NCI-H2081 treated with DMSO at 0.1 percent for 48 hours (cell line): ENCODE measurements around the gene TAMM41.
"Not testable (repeated sequence)": the region's sequence is repeated elsewhere in the genome, so short reads cannot be mapped to it uniquely, and the experiment has no call there.

Source experiments
- DNase-seq: peaks from one replicate; lab custom pipeline; 2025; lab: John Stamatoyannopoulos, UW

The TAMM41 gene

DNA sequence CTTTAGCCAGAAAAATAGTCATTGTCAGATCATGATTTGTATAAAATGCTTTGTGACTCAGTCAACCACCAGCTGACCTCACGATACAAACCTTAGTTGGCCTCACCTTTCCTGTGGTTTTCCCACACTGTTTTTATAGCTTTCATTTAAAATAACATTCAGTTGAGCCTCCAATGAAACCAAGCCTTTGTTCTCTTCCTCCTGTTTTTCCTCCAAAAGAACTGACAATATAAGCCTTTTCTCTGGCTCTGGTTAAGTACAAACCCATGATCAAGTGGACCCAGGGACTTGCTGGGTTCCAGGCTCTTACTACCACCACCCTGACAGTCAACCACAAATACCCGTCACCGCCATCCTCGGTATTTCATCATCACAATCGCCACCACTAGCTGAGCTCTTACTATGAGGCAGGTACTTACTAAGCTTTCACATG lies 81.7 kb downstream of the TAMM41 start:
- DNase-seq, result no peak

DNA sequence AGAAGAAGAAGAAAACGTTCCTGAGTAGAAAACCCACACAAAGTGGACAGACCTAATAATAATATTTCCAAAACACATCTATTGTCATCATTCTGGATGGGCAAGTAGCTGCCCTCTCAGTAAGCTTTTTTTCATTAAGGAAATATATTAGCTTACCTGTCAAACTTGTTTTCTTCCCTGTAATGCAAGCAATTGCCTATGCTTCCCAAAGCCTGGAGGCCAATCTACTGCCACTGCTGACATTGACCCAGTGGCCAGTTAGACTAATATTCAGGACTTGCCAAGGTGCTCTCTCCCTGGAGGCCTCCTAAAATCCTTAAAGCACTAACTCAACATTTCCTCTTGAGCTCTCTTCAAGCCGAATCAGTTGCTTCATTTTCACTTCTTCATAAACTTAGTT lies 86.7 kb downstream of the TAMM41 start:
- DNase-seq, result no peak

DNA sequence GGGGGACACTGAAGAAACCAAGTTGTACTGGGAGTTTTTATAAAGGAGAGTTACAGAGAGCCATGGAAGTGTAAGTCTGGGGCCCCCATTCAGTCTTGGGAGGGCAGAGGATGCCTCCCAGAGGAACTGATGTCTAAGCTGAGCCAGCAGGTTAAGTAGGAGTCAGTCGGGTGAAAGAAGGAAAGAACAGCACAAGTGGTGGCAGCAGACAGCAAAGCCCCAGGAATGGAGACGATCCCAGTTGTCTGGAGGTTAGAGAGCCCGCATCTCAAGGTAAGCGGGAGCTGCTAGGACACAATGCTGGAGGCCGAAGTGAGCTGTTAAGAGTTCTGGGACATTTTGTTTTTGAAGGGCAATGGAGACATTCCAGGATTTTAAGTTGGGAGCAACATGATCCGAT lies 88.8 kb downstream of the TAMM41 start:
- DNase-seq, result no peak

DNA sequence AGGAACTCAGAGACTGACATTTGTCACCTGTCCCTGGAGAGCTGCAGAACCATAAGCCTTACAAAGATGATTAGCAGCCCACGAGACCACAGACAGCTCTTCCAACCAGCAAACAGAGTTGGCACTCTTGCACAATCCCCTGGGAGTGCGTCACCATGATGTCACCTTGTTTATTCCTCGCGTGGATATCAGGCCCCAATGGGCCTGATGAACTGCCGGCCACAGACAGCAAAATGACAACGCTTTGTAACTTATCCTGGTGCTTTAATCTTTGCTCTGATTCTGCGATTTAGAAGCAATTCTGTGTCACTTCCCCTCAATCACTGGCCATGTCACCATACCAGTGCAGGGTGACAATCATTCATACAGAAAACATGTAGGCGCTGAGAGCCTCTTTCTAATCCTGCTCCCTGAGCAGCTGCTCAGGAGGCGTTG lies 89.2 kb downstream of the TAMM41 start:
- no peak for DNase-seq

DNA sequence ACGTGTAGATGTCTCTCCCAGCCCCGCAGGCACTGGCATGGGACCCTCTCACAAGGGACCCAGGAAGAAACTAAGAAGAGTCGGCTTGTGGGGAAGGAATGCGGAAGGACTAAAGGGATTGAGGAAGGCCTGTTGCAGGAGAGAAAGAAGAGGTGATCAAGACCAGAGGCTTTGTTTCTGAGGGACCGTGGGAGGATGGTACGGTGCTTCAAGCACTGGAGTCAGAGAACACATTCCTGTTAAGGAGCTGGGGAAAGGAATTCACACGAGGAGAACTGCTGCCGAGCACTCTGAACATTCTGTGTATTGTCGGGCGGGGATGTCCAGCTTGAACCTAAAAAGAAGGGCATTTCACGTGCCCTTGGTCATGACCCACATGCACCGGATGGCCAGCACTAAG lies 91.4 kb downstream of the TAMM41 start:
- no peak for DNase-seq

DNA sequence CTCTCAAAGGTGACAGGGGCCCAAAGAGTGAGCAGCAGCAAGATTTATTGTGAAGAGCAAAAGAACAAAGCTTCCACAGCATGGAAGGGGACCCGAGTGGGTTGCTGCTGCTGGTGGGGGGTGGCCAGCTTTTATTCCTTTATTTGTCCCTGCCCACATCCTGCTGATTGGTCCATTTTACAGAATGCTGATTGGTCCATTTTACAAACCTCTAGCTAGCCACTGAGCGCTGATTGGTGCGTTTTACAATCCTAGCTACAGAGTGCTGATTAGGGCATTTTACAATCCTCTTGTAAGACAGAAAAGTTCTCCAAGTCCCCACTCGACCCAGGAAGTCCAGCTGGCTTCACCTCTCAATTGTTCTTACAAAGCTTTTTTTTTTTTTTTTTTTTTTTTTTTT lies 94.4 kb downstream of the TAMM41 start:
- DNase-seq, result not testable (repeated sequence)

DNA sequence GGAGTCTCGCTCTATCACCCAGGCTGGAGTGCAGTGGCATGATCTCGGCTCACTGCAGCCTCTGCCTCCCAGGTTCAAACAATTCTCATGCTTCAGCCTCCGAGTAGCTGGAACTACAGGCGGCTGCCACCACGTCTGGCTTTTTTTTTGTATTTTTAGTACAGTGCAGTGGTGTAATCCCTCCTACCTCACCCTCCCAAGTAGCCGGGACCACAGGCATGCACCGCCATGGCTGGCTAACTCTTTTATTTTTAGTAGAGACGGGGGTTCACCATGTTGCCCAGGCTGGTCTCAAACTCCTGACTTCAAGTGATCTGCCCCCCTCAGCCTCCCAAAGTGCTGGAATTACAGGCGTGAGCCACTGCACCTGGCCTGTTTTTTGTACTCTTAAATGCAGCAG lies 98.4 kb downstream of the TAMM41 start:
- DNase-seq, result not testable (repeated sequence)
